HepG2 (cell line): ENCODE data around the gene DIPK1B. TPM values are rescaled to one million over a fixed set of nuclear protein-coding genes. Genes with fewer than 3 reads are reported as not detected.

Experiments
- ATAC-seq: fragments of 200-7000 bp; cut with Tn5 transposase; 3 replicates; pipeline ENCODE4 v1.9.1; 2020; ENCODE audit warnings: mild to moderate bottlenecking, moderate library complexity
- BruUV-seq: library from RNA; stranded (reverse); fragments of 400-500 nt; replicated peaks from 2 replicates; lab custom pipeline; 2021; lab: Mats Ljungman, UMichigan
- CTCF ChIA-PET: fragments of 300-600 bp; formaldehyde crosslinking; extraction: SDS; loops from one replicate; lab custom pipeline; 2021; ENCODE audit warnings: low total read pairs, inconsistent platforms, low intra/inter-chr PET ratio; lab: Yijun Ruan, JAX
- POLR2A ChIA-PET: fragments of 350-600 bp; sonication (Branson Sonifier 250); formaldehyde crosslinking; loops from one replicate; lab custom pipeline; 2020; ENCODE audit warnings: antibody characterized with exemption, inconsistent platforms; lab: Yijun Ruan, JAX
- DNase-seq: peaks from one replicate; pipeline ENCODE4 v3.0.0-alpha.2; 2015; ENCODE audit warnings: low spot score
- FAIRE-seq: peaks from 3 replicates; lab custom pipeline; 2011; peaks lifted over from hg19 to GRCh38; lab: Jason Lieb, UNC
- H2AFZ ChIP-seq: one replicate; pipeline ENCODE4 v1.6.1; 2011; ENCODE audit warnings: low read length, inconsistent platforms
- H3K27ac ChIP-seq: fragments of 300-600 bp; 3 replicates; pipeline ENCODE4 v1.8.0; 2011; ENCODE audit warnings: mixed run types, mild to moderate bottlenecking, mixed read lengths, low read length, inconsistent platforms; ENCODE audit not compliant: insufficient read depth; ENCODE audit errors: extremely low read length
- H3K27me3 ChIP-seq, 2 experiments: fragments of 200-600 bp in 1 of 2; 2 replicates in 1 of 2; 3 replicates in 1 of 2; pipeline versions ENCODE4 v1.6.0 to v1.8.0; 2011; ENCODE audit warnings: low read length in 2 of 2, mild to moderate bottlenecking in 2 of 2, moderate library complexity in 2 of 2, inconsistent platforms in 1 of 2; ENCODE audit not compliant: insufficient read depth in 2 of 2, control insufficient read depth in 1 of 2
- H3K36me3 ChIP-seq, 2 experiments: fragments of 200-600 bp in 1 of 2; replicated peaks in 1 of 2; 2 replicates in 1 of 2; 3 replicates in 1 of 2; pipeline versions ENCODE4 v1.5.1 to v1.8.0; 2011; ENCODE audit warnings: low read length in 2 of 2, inconsistent platforms in 1 of 2; ENCODE audit not compliant: insufficient read depth in 2 of 2, control insufficient read depth in 1 of 2
- H3K4me1 ChIP-seq: 2 replicates; pipeline ENCODE4 v1.5.1; 2012; ENCODE audit warnings: low read length, inconsistent platforms; ENCODE audit not compliant: insufficient read depth
- H3K4me2 ChIP-seq: 2 replicates; pipeline ENCODE4 v1.6.0; 2011; ENCODE audit warnings: low read depth, low read length, inconsistent platforms
- H3K4me3 ChIP-seq, 3 experiments: fragments of 200-600 bp in 1 of 3; sonication (generic), shearing (Covaris generic) in 1 of 3; replicated peaks in 1 of 3; 2 replicates each; pipeline ENCODE4 v1.5.1; 2011 to 2016; ENCODE audit warnings: low read length in 3 of 3, inconsistent platforms in 2 of 3, low read depth in 2 of 3, mild to moderate bottlenecking in 2 of 3, control low read depth in 1 of 3, mixed read lengths in 1 of 3; ENCODE audit not compliant: insufficient read depth in 1 of 3
- H3K79me2 ChIP-seq: one replicate; pipeline ENCODE4 v1.6.1; 2011; ENCODE audit warnings: low read length, inconsistent platforms; ENCODE audit not compliant: insufficient read depth
- H3K9ac ChIP-seq: 2 replicates; pipeline ENCODE4 v1.6.0; 2011; ENCODE audit warnings: mild to moderate bottlenecking, low read depth, low read length, inconsistent platforms; ENCODE audit not compliant: insufficient read depth
- H3K9me3 ChIP-seq: 2 replicates; pipeline ENCODE4 v1.5.1; 2012; ENCODE audit warnings: mild to moderate bottlenecking, low read length
- H4K20me1 ChIP-seq: 2 replicates; pipeline ENCODE4 v1.6.0; 2011; ENCODE audit warnings: inconsistent platforms, mild to moderate bottlenecking, low read length, moderate library complexity; ENCODE audit not compliant: insufficient read depth
- ATF1 ChIP-seq: IDR thresholded peaks from 2 replicates; pipeline ENCODE4 v1.6.1; 2016; ENCODE audit warnings: mild to moderate bottlenecking, control low read depth
- MZF1 ChIP-seq: sonication (generic); formaldehyde crosslinking; IDR thresholded peaks from 2 replicates; pipeline ENCODE4 v1.8.1; 2023; ENCODE audit warnings: mild to moderate bottlenecking, missing genetic modification reagents, borderline replicate concordance
- NFKB2 ChIP-seq: sonication (generic); formaldehyde crosslinking; IDR thresholded peaks from 2 replicates; pipeline ENCODE4 v1.4.0; 2020; ENCODE audit warnings: missing genetic modification reagents, borderline replicate concordance
- NFRKB ChIP-seq: fragments of 450-650 bp; IDR thresholded peaks from 2 replicates; pipeline ENCODE4 v1.6.1; 2017
- ZBTB3 ChIP-seq: sonication (generic); formaldehyde crosslinking; IDR thresholded peaks from 2 replicates; pipeline ENCODE4 v1.4.0; 2020; ENCODE audit warnings: low read depth, mild to moderate bottlenecking, moderate library complexity, missing genetic modification reagents, borderline replicate concordance
- ZNF230 ChIP-seq: sonication (generic); formaldehyde crosslinking; IDR thresholded peaks from 2 replicates; pipeline ENCODE4 v1.4.0; 2020; ENCODE audit warnings: mild to moderate bottlenecking, missing genetic modification reagents
- ZNF432 ChIP-seq: sonication (generic); formaldehyde crosslinking; IDR thresholded peaks from 2 replicates; pipeline ENCODE4 v1.5.0; 2020; ENCODE audit warnings: missing genetic modification reagents, mild to moderate bottlenecking, borderline replicate concordance
- ZNF496 ChIP-seq: sonication (generic); formaldehyde crosslinking; IDR thresholded peaks from 2 replicates; pipeline ENCODE4 v1.8.1; 2023; ENCODE audit warnings: mild to moderate bottlenecking, moderate library complexity, missing genetic modification reagents; ENCODE audit not compliant: insufficient replicate concordance
- ZNF777 ChIP-seq: sonication (generic); formaldehyde crosslinking; IDR thresholded peaks from 2 replicates; pipeline ENCODE4 v1.4.0; 2020; ENCODE audit warnings: missing genetic modification reagents
- ZSCAN30 ChIP-seq: sonication (generic); formaldehyde crosslinking; IDR thresholded peaks from 2 replicates; pipeline ENCODE4 v1.5.0; 2020; ENCODE audit warnings: mild to moderate bottlenecking, missing genetic modification reagents
- WGBS: methylation state at CpG from one replicate; pipeline ENCODE4 v1.1.6; 2017; ENCODE audit warnings: low lambda C conversion rate; 5-methylcytosine and 5-hydroxymethylcytosine counted together
- in situ Hi-C: cut with HindIII; loops from 2 replicates; pipeline ENCODE4 v1.10.0; 2017; ENCODE audit warnings: low pct_unique_long_range_greater_than_20kb; ENCODE audit not compliant: extremely low pct_ligation_motif_present
- intact Hi-C: fragments of 100-400 bp; cut with micrococcal nuclease; formaldehyde crosslinking; loops from one replicate; pipeline ENCODE4 v1.10.0; 2022; ENCODE audit not compliant: unreplicated experiment
- polyA plus RNA-seq, 8 experiments: library from polyadenylated mRNA; depleted of rRNA in 3 of 8; stranded (reverse) in 7 of 8; unstranded in 1 of 8; fragments of >200 nt; fragmentation: Illumina TruSeq in 4 of 8; extraction: Trizol in 4 of 8; gene quantifications; 2 replicates each; pipeline versions ENCODE4 v1.2.1 to v1.2.3, GENCODE V29; 2011 to 2016; ENCODE audit warnings: low read depth in 4 of 8, missing spikeins in 1 of 8, mixed read lengths in 1 of 8; ENCODE audit not compliant: insufficient read depth in 1 of 8
- total RNA-seq, 5 experiments: library from RNA; depleted of rRNA; stranded (reverse); fragments of >200 nt; fragmentation: Illumina TruSeq; extraction: Trizol; gene quantifications; 2 replicates each; pipeline ENCODE4 v1.2.3, GENCODE V29; 2016; ENCODE audit warnings: low read depth in 1 of 5
- TF ChIP-seq, protein P1 (sequence below): sonication (generic); formaldehyde crosslinking; conservative IDR thresholded peaks from 2 replicates; pipeline ENCODE4 v1.8.0; 2022; ENCODE audit warnings: low read depth, missing genetic modification reagents
- TF ChIP-seq, protein P2 (sequence below): sonication (generic); formaldehyde crosslinking; IDR thresholded peaks from 2 replicates; pipeline ENCODE4 v1.4.0; 2020; ENCODE audit warnings: missing genetic modification reagents
- TF ChIP-seq, protein P3 (sequence below): sonication (generic); formaldehyde crosslinking; IDR thresholded peaks from 2 replicates; pipeline ENCODE4 v1.4.0; 2020; ENCODE audit warnings: mild to moderate bottlenecking, missing genetic modification reagents, borderline replicate concordance
- TF ChIP-seq, protein P4 (sequence below): sonication (generic); formaldehyde crosslinking; IDR thresholded peaks from 2 replicates; pipeline ENCODE4 v1.4.0; 2020; ENCODE audit warnings: low read depth, mild to moderate bottlenecking, missing genetic modification reagents

DIPK1B gene
- total and polyA plus RNA-seq, 2 of the 13 experiments (the other 11 are each of a cell fraction or from before 2014, with no cell fraction given) = 0.18 to 3.9 TPM

DNA sequence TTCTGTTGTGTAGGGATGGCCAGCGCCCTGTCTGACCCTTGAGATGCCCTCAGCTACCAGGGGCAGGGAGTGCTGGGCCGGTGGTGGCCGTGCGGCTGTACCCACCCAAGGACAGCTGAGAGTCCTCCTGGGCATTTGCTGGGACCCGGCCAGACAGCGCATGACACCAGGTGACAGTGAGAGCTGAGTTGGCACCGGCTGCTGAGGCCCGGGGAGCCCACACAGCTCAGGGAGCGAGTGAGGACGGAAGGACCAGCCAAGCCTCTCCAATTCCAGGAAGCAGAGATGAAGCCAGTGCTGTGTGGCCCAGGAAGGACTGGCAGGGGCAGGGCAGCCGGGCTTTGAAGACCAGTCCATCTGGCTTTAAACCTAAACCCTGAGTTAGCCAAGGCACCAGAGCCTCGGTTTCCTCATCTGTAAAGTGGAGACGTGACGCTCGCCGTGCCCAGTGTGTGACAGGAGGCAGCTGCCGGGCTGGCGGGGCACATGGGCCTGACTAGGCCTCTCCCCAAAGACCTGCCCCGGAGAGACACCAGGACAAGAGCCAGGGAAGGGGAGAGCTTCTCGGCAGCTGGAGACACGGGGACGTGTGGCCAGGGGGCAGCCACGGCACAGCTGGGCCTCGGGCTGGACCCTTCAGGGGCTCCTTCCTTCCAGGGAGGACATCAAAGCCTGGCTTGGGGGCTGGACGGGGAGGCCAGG lies 22.1 kb upstream of the DIPK1B start:
- Histone ChIP-seq H4K20me1 (no peaks in the 10 kb centered on the region), H3K9me3 (no peaks in the 10 kb centered on the region), H3K27me3 (peaks cover 19 to 73% of the 10 kb centered on the region in 2 experiments), H3K27ac (no peak overlapping the region), H3K4me1 (peaks cover 61% of the 10 kb centered on the region), H3K9ac (no peak overlapping the region), H2AFZ (no peak overlapping the region), H3K4me2 (no peak overlapping the region), H3K4me3 (no peak overlapping the region)
- no peak for ATAC-seq
- CTCF ChIA-PET = no interaction called here
- DNase-seq = no peak
- in situ Hi-C loops = no loop called here
- WGBS = 75% methylated on average over 4 of the region's 25 CpGs
- BruUV-seq = no TSS peak
- no peak for TF ChIP-seq ZNF432 (CRISPR knock-in tag)
- no peak for TF ChIP-seq ATF1
- TF ChIP-seq ZBTB3 (CRISPR knock-in tag) = no peak
- no peak for TF ChIP-seq NFRKB
- TF ChIP-seq, protein P1, sequence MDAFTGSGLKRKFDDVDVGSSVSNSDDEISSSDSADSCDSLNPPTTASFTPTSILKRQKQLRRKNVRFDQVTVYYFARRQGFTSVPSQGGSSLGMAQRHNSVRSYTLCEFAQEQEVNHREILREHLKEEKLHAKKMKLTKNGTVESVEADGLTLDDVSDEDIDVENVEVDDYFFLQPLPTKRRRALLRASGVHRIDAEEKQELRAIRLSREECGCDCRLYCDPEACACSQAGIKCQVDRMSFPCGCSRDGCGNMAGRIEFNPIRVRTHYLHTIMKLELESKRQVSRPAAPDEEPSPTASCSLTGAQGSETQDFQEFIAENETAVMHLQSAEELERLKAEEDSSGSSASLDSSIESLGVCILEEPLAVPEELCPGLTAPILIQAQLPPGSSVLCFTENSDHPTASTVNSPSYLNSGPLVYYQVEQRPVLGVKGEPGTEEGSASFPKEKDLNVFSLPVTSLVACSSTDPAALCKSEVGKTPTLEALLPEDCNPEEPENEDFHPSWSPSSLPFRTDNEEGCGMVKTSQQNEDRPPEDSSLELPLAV (CRISPR knock-in tag) = no peak
- TF ChIP-seq, protein P2, sequence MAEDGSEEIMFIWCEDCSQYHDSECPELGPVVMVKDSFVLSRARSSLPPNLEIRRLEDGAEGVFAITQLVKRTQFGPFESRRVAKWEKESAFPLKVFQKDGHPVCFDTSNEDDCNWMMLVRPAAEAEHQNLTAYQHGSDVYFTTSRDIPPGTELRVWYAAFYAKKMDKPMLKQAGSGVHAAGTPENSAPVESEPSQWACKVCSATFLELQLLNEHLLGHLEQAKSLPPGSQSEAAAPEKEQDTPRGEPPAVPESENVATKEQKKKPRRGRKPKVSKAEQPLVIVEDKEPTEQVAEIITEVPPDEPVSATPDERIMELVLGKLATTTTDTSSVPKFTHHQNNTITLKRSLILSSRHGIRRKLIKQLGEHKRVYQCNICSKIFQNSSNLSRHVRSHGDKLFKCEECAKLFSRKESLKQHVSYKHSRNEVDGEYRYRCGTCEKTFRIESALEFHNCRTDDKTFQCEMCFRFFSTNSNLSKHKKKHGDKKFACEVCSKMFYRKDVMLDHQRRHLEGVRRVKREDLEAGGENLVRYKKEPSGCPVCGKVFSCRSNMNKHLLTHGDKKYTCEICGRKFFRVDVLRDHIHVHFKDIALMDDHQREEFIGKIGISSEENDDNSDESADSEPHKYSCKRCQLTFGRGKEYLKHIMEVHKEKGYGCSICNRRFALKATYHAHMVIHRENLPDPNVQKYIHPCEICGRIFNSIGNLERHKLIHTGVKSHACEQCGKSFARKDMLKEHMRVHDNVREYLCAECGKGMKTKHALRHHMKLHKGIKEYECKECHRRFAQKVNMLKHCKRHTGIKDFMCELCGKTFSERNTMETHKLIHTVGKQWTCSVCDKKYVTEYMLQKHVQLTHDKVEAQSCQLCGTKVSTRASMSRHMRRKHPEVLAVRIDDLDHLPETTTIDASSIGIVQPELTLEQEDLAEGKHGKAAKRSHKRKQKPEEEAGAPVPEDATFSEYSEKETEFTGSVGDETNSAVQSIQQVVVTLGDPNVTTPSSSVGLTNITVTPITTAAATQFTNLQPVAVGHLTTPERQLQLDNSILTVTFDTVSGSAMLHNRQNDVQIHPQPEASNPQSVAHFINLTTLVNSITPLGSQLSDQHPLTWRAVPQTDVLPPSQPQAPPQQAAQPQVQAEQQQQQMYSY (CRISPR knock-in tag) = no peak
- TF ChIP-seq ZNF496 = no peak
- TF ChIP-seq, protein P3, sequence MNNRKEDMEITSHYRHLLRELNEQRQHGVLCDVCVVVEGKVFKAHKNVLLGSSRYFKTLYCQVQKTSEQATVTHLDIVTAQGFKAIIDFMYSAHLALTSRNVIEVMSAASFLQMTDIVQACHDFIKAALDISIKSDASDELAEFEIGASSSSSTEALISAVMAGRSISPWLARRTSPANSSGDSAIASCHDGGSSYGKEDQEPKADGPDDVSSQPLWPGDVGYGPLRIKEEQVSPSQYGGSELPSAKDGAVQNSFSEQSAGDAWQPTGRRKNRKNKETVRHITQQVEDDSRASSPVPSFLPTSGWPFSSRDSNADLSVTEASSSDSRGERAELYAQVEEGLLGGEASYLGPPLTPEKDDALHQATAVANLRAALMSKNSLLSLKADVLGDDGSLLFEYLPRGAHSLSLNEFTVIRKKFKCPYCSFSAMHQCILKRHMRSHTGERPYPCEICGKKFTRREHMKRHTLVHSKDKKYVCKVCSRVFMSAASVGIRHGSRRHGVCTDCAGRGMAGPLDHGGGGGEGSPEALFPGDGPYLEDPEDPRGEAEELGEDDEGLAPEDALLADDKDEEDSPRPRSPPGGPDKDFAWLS (CRISPR knock-in tag) = no peak
- no peak for TF ChIP-seq ZSCAN30 (CRISPR knock-in tag)
- TF ChIP-seq MZF1 (CRISPR knock-in tag) = no peak
- no peak for TF ChIP-seq ZNF230 (CRISPR knock-in tag)
- TF ChIP-seq NFKB2 (CRISPR knock-in tag) = no peak
- TF ChIP-seq ZNF777 (CRISPR knock-in tag) = no peak
- TF ChIP-seq, protein P4, sequence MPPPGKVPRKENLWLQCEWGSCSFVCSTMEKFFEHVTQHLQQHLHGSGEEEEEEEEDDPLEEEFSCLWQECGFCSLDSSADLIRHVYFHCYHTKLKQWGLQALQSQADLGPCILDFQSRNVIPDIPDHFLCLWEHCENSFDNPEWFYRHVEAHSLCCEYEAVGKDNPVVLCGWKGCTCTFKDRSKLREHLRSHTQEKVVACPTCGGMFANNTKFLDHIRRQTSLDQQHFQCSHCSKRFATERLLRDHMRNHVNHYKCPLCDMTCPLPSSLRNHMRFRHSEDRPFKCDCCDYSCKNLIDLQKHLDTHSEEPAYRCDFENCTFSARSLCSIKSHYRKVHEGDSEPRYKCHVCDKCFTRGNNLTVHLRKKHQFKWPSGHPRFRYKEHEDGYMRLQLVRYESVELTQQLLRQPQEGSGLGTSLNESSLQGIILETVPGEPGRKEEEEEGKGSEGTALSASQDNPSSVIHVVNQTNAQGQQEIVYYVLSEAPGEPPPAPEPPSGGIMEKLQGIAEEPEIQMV (CRISPR knock-in tag) = no peak
- TF ChIP-seq, all 625 proteins: peak for 0
- Histone ChIP-seq H3K79me2 (no peaks in the 10 kb centered on the region), H3K36me3 (no peaks in the 10 kb centered on the region)
- intact Hi-C loops = loop anchor here (5.0 kb wide), 1 partner anchor 43 kb away; no protein-coding TSS in a partner anchor
- no peak for FAIRE-seq
- POLR2A ChIA-PET = interaction anchor here (0.6 kb wide), 1 partner anchor 46 kb away, joined by 3 read pairs; no protein-coding TSS in a partner anchor
